ENCODE results near the gene TTLL6.

GRCh38 chr17:48738803-48739526, 78.1 kb downstream of the TTLL6 start:
- TF ChIP-seq POLR2A (IDR thresholded peaks at IDR 0.05; ENCODE audit: low read length) = no peak
- no peak for TF ChIP-seq MAFK (IDR thresholded peaks at IDR 0.05; ENCODE audit: partially characterized antibody)
- TF ChIP-seq, protein P1, sequence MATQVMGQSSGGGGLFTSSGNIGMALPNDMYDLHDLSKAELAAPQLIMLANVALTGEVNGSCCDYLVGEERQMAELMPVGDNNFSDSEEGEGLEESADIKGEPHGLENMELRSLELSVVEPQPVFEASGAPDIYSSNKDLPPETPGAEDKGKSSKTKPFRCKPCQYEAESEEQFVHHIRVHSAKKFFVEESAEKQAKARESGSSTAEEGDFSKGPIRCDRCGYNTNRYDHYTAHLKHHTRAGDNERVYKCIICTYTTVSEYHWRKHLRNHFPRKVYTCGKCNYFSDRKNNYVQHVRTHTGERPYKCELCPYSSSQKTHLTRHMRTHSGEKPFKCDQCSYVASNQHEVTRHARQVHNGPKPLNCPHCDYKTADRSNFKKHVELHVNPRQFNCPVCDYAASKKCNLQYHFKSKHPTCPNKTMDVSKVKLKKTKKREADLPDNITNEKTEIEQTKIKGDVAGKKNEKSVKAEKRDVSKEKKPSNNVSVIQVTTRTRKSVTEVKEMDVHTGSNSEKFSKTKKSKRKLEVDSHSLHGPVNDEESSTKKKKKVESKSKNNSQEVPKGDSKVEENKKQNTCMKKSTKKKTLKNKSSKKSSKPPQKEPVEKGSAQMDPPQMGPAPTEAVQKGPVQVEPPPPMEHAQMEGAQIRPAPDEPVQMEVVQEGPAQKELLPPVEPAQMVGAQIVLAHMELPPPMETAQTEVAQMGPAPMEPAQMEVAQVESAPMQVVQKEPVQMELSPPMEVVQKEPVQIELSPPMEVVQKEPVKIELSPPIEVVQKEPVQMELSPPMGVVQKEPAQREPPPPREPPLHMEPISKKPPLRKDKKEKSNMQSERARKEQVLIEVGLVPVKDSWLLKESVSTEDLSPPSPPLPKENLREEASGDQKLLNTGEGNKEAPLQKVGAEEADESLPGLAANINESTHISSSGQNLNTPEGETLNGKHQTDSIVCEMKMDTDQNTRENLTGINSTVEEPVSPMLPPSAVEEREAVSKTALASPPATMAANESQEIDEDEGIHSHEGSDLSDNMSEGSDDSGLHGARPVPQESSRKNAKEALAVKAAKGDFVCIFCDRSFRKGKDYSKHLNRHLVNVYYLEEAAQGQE (IDR thresholded peaks at IDR 0.05) = no peak
- TF ChIP-seq RCOR1 (IDR thresholded peaks at IDR 0.05; ENCODE audit: low read depth, low read length) = no peak
- TF ChIP-seq CEBPB (IDR thresholded peaks at IDR 0.05) = no peak
- no peak for TF ChIP-seq JUNB (IDR thresholded peaks at IDR 0.05)
- no peak for TF ChIP-seq PHF8 (IDR thresholded peaks at IDR 0.05; ENCODE audit: borderline replicate concordance, low read depth)
- TF ChIP-seq POLR2AphosphoS2 (conservative IDR thresholded peaks at IDR 0.05; ENCODE audit: low read length) = no peak
- no peak for TF ChIP-seq RAD21 (conservative IDR thresholded peaks at IDR 0.05 in 1 of 2, IDR thresholded peaks at IDR 0.05 in 1 of 2)
- no peak for TF ChIP-seq CTCF (IDR thresholded peaks at IDR 0.05)
- TF ChIP-seq CBX8 (IDR thresholded peaks at IDR 0.05) = no peak
- TF ChIP-seq GATA3 (IDR thresholded peaks at IDR 0.05; ENCODE audit: borderline replicate concordance) = no peak
